ENCODE measurements around the gene HPCAL4.

Gene HPCAL4

GRCh38 chr1:39732730-39733129 is 41.5 kb upstream of the HPCAL4 start:
- DNase-seq (ENCODE audit: extremely low read depth, insufficient read length) = no peak
- TF ChIP-seq CTCF (IDR thresholded peaks at IDR 0.05; ENCODE audit: insufficient read depth, low read length, poor library complexity, severe bottlenecking) = no peak
- Histone ChIP-seq H3K36me3 (ENCODE audit: control insufficient read depth, insufficient read depth, low read length) (no peaks in the 10 kb centered on the region), H3K4me3 (replicated peaks; ENCODE audit: low read depth, low read length) (no peak overlapping the region), H3K27me3 (replicated peaks; ENCODE audit: control insufficient read depth, insufficient read depth, low read length) (no peaks in the 10 kb centered on the region)

GRCh38 chr1:39729842-39730241 is 38.6 kb upstream of the HPCAL4 start:
- no peak overlapping the region for H3K4me3 ChIP-seq (replicated peaks; ENCODE audit: low read depth, low read length)
- no peak for DNase-seq (ENCODE audit: extremely low read depth, insufficient read length)
- H3K27me3 ChIP-seq (replicated peaks; ENCODE audit: control insufficient read depth, insufficient read depth, low read length) = no peaks in the 10 kb centered on the region
- no peaks in the 10 kb centered on the region for H3K36me3 ChIP-seq (ENCODE audit: control insufficient read depth, insufficient read depth, low read length)
- no peak for TF ChIP-seq CTCF (IDR thresholded peaks at IDR 0.05; ENCODE audit: insufficient read depth, low read length, poor library complexity, severe bottlenecking)

DNA sequence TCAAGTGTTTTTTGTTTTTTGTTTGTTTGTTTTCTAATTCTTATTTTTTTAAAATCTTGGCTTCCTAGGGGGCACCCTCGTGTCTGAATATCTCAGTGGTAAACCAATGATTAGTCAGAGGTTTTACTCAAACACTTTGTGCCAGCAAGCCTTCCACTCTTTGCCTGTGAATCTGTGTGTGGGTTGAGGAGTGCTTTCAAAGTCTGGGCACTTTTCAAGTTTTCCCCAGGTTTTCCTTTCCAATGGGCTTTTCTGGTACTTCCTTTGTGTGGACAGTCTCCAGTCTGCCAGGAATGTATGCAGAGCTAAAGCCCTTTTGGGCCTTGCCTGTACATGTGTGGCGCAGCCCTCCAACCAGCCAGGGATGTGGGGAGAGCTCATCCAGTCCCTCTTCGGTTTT is 37.8 kb upstream of the HPCAL4 start:
- Histone ChIP-seq H3K27me3 (replicated peaks; ENCODE audit: control insufficient read depth, insufficient read depth, low read length) (no peaks in the 10 kb centered on the region), H3K36me3 (ENCODE audit: control insufficient read depth, insufficient read depth, low read length) (no peaks in the 10 kb centered on the region), H3K4me3 (replicated peaks; ENCODE audit: low read depth, low read length) (no peak overlapping the region)
- no peak for DNase-seq (ENCODE audit: extremely low read depth, insufficient read length)
- TF ChIP-seq CTCF (IDR thresholded peaks at IDR 0.05; ENCODE audit: insufficient read depth, low read length, poor library complexity, severe bottlenecking) = no peak

DNA sequence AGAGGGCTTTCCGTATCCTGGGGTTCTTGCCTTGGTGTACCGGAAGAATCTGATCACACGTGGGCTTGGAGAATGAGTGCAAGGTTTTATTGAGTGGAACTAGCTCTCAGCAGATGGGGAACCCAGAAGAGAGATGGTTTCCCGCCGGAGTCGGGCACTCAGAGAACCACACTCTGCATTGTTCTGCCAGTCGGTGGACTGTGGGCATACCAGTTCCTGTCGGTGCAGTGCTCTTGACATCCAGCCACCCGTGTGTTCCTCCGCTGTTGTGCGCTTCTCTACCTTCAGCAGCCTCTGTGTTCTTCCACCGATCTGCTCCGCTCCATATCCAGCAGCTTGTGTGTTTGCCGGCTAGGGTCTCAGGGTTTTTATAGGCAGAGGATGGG is 36.7 kb upstream of the HPCAL4 start:
- no peaks in the 10 kb centered on the region for H3K27me3 ChIP-seq (replicated peaks; ENCODE audit: control insufficient read depth, insufficient read depth, low read length)
- H3K36me3 ChIP-seq (ENCODE audit: control insufficient read depth, insufficient read depth, low read length) = no peaks in the 10 kb centered on the region
- no peak for TF ChIP-seq CTCF (IDR thresholded peaks at IDR 0.05; ENCODE audit: insufficient read depth, low read length, poor library complexity, severe bottlenecking)
- DNase-seq (ENCODE audit: extremely low read depth, insufficient read length) = no peak
- H3K4me3 ChIP-seq (replicated peaks; ENCODE audit: low read depth, low read length) = peak overlapping the region; percentile 41

DNA sequence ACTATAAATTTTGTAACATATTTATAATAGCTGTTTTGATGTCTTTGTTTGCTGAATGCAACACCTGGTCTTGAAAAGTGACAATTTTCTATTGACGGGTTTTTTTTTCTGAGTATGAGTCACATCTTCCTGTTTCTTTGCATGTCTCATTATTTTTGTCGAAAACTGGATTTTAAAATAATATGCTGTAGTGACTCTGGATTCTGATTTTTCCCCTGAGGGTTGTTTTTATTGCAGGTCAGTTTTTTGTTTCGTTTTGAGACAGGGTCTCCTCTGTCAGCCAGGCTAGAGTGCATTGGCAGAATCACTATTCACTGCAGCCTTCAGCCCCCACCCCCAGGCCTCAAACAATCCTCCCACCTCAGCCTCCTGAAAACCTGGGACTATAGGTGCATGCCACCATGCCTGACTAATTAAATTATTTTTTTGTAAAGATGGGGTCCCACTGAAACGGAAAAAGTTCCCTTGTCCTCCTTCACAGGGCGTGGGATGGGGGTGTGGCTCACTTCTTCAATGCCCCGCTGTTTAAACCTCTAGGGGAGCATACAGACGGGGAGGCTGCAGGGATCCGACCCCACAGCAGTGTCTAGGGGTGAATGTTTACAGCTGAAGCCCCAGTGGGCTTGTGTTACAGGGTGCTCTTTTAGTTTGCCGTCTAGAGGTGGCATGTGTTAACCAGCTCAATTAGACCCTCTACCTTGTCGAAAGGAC is 36.1 kb upstream of the HPCAL4 start:
- Histone ChIP-seq H3K36me3 (ENCODE audit: control insufficient read depth, insufficient read depth, low read length) (no peaks in the 10 kb centered on the region), H3K27me3 (replicated peaks; ENCODE audit: control insufficient read depth, insufficient read depth, low read length) (no peaks in the 10 kb centered on the region), H3K4me3 (replicated peaks; ENCODE audit: low read depth, low read length) (peak overlapping the region; percentile 41)
- no peak for TF ChIP-seq CTCF (IDR thresholded peaks at IDR 0.05; ENCODE audit: insufficient read depth, low read length, poor library complexity, severe bottlenecking)
- peak; percentile 68 for DNase-seq (ENCODE audit: extremely low read depth, insufficient read length)

DNA sequence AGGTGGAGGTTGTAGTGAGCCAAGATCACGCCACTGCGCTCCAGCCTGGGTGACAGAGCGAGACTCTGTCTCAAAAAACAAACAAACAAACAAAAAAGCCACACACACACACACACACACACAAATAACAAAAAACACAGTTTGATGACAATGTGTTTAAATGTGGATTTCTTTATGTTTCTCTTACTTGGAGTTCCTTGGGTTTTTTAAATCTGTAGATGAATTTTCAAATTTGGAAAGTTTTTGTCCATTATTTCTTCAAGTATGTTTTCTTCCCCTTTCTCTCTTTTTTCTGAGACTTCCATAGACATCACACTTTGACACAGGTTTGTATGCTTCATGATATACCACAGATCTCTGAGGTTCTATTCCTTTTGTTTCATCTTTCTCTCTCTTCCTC is 35.4 kb upstream of the HPCAL4 start:
- Histone ChIP-seq H3K36me3 (ENCODE audit: control insufficient read depth, insufficient read depth, low read length) (no peaks in the 10 kb centered on the region), H3K4me3 (replicated peaks; ENCODE audit: low read depth, low read length) (no peak overlapping the region), H3K27me3 (replicated peaks; ENCODE audit: control insufficient read depth, insufficient read depth, low read length) (no peaks in the 10 kb centered on the region)
- no peak for TF ChIP-seq CTCF (IDR thresholded peaks at IDR 0.05; ENCODE audit: insufficient read depth, low read length, poor library complexity, severe bottlenecking)
- no peak for DNase-seq (ENCODE audit: extremely low read depth, insufficient read length)
